H1 (cell line): ENCODE measurements around the gene TLCD5. TPM values are rescaled to one million over a fixed set of nuclear protein-coding genes. Genes with fewer than 3 reads are reported as not detected.

Experiments used
- ATF3 ChIP-seq: IDR thresholded peaks from 2 replicates; pipeline ENCODE4 v1.6.1; 2011; ENCODE audit warnings: low read depth, mild to moderate bottlenecking, low read length; ENCODE audit not compliant: insufficient read depth
- BRCA1 ChIP-seq: IDR thresholded peaks from 2 replicates; pipeline ENCODE4 v1.6.1; 2012; ENCODE audit warnings: low read depth, low read length, improper control_type of control experiment
- CTBP2 ChIP-seq: IDR thresholded peaks from 2 replicates; pipeline ENCODE4 v1.7.0; 2011; ENCODE audit warnings: borderline replicate concordance, mild to moderate bottlenecking, moderate library complexity, mixed read lengths, low read length; ENCODE audit not compliant: insufficient read depth, insufficient read length
- SP1 ChIP-seq: IDR thresholded peaks from 2 replicates; pipeline ENCODE4 v1.6.1; 2011; ENCODE audit warnings: low read depth, low read length
- TEAD4 ChIP-seq: IDR thresholded peaks from 2 replicates; pipeline ENCODE4 v1.6.1; 2012; ENCODE audit warnings: low read depth, low read length, inconsistent platforms, mixed read lengths
- ZNF274 ChIP-seq: IDR thresholded peaks from 2 replicates; pipeline ENCODE4 v1.7.0; 2012; ENCODE audit warnings: low read length, borderline replicate concordance; ENCODE audit errors: extremely low read depth
- polyA plus RNA-seq, 7 experiments: library from polyadenylated mRNA; depleted of rRNA in 3 of 7; stranded (reverse) in 5 of 7; unstranded in 2 of 7; fragments of >200 nt in 5 of 7; fragments of 200-250 nt in 2 of 7; gene quantifications; 1 replicate in 5 of 7; 2 replicates in 1 of 7; 4 replicates in 1 of 7; pipeline versions ENCODE4 v1.2.1 to v1.2.3, GENCODE V29; 2011 to 2013; ENCODE audit warnings: missing spikeins in 2 of 7, mixed read lengths in 2 of 7
- total RNA-seq: library from RNA; stranded (reverse); fragmentation: NEBNext Ultra II Directional; extraction: Animal tissue kit (Norgen Biotek cat#: 25700); gene quantifications from 2 replicates; pipeline ENCODE4 v1.2.1, GENCODE V29; 2021

The TLCD5 gene
- total and polyA plus RNA-seq, 2 of the 8 experiments (the other 6 are each of a cell fraction or from before 2014, with no cell fraction given) = 9.5 to 10.1 TPM

- no peak for TF ChIP-seq ZNF274
- TF ChIP-seq CTBP2 = no peak
- no peak for TF ChIP-seq SP1
- TF ChIP-seq BRCA1 = no peak
- no peak for TF ChIP-seq ATF3
- no peak for TF ChIP-seq TEAD4
Observed at GRCh38 chr11:120302001-120302805, 22.9 kb upstream of the TLCD5 start (continued).
